KMS-11 (cell line): ENCODE results near the gene RIC8B.

ENCODE experiments used
- H2AFZ ChIP-seq: fragments of 200-600 bp; sonication (generic); 2 replicates; pipeline ENCODE4 v1.6.1; 2016; ENCODE audit warnings: antibody characterized with exemption, mixed run types, low read depth
- H3K27ac ChIP-seq: fragments of 200-600 bp; sonication (generic); 2 replicates; pipeline ENCODE4 v1.6.1; 2016; ENCODE audit warnings: mild to moderate bottlenecking, mixed run types
- H3K27me3 ChIP-seq: fragments of 200-600 bp; sonication (generic); 2 replicates; pipeline ENCODE4 v1.6.1; 2017; ENCODE audit warnings: mild to moderate bottlenecking, low read depth, mixed run types, moderate library complexity; ENCODE audit not compliant: insufficient read depth
- H3K36me3 ChIP-seq: fragments of 200-600 bp; sonication (generic); 2 replicates; pipeline ENCODE4 v1.6.1; 2017; ENCODE audit warnings: mild to moderate bottlenecking, mixed run types; ENCODE audit not compliant: insufficient read depth
- H3K4me1 ChIP-seq: fragments of 200-600 bp; sonication (generic); 2 replicates; pipeline ENCODE4 v1.6.1; 2016; ENCODE audit warnings: mild to moderate bottlenecking, low read depth, mixed run types; ENCODE audit not compliant: poor library complexity, severe bottlenecking
- H3K4me2 ChIP-seq: fragments of 200-600 bp; sonication (generic); 2 replicates; pipeline ENCODE4 v1.7.0; 2016; ENCODE audit warnings: mild to moderate bottlenecking, mixed run types
- H3K4me3 ChIP-seq: fragments of 200-600 bp; sonication (generic); IDR thresholded peaks from 2 replicates; pipeline ENCODE4 v1.6.1; 2017; ENCODE audit warnings: low read depth, low read length, mixed read lengths; ENCODE audit not compliant: insufficient read depth
- H3K79me2 ChIP-seq: fragments of 200-600 bp; sonication (generic); 2 replicates; pipeline ENCODE4 v1.6.1; 2016; ENCODE audit warnings: low read depth, mixed run types; ENCODE audit not compliant: insufficient read depth
- H3K9ac ChIP-seq: fragments of 200-600 bp; sonication (generic); 2 replicates; pipeline ENCODE4 v1.6.1; 2016; ENCODE audit warnings: mild to moderate bottlenecking, mixed run types
- H4K20me1 ChIP-seq: fragments of 200-600 bp; sonication (generic); 2 replicates; pipeline ENCODE4 v1.6.1; 2016; ENCODE audit warnings: mild to moderate bottlenecking, mixed run types; ENCODE audit not compliant: insufficient read depth
- TF ChIP-seq, protein P1 (sequence below): fragments of 200-600 bp; sonication (generic); conservative IDR thresholded peaks from 2 replicates; pipeline ENCODE4 v1.6.1; 2017; ENCODE audit warnings: low read depth, mild to moderate bottlenecking, antibody characterized with exemption, low read length, moderate library complexity, mixed read lengths

RIC8B gene

DNA sequence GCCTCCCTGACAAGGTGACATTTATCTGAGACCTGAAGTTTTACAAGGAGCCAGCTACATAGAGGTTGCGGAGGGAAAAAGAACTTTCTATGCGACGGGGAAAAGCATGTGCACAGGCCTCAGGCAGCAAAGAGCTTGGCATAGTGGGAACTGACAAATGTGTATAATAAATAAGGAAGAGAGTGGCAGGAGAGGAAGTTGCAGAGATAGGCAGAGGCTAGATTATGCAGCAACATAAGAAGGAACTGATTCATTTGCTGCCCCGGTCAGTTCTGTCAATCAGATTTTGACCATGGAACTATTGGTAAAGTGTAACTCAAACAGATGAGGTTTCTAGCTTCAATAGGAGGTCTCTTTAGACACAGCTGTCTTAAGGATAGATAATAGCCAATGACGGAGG, 33.7 kb upstream of the RIC8B start:
- Histone ChIP-seq H3K4me2 (no peak overlapping the region), H4K20me1 (no peaks in the 10 kb centered on the region), H3K79me2 (no peaks in the 10 kb centered on the region), H2AFZ (no peak overlapping the region), H3K4me3 (no peak overlapping the region), H3K27ac (no peak overlapping the region), H3K4me1 (no peaks in the 10 kb centered on the region), H3K27me3 (no peaks in the 10 kb centered on the region), H3K36me3 (no peaks in the 10 kb centered on the region), H3K9ac (no peak overlapping the region)
- TF ChIP-seq, protein P1, sequence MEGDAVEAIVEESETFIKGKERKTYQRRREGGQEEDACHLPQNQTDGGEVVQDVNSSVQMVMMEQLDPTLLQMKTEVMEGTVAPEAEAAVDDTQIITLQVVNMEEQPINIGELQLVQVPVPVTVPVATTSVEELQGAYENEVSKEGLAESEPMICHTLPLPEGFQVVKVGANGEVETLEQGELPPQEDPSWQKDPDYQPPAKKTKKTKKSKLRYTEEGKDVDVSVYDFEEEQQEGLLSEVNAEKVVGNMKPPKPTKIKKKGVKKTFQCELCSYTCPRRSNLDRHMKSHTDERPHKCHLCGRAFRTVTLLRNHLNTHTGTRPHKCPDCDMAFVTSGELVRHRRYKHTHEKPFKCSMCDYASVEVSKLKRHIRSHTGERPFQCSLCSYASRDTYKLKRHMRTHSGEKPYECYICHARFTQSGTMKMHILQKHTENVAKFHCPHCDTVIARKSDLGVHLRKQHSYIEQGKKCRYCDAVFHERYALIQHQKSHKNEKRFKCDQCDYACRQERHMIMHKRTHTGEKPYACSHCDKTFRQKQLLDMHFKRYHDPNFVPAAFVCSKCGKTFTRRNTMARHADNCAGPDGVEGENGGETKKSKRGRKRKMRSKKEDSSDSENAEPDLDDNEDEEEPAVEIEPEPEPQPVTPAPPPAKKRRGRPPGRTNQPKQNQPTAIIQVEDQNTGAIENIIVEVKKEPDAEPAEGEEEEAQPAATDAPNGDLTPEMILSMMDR: no peak

GRCh38 chr12:106741247-106741646, 33.2 kb upstream of the RIC8B start:
- no peak overlapping the region for H3K27ac ChIP-seq
- H3K4me1 ChIP-seq: no peaks in the 10 kb centered on the region
- H4K20me1 ChIP-seq: no peaks in the 10 kb centered on the region
- H2AFZ ChIP-seq: no peak overlapping the region
- no peaks in the 10 kb centered on the region for H3K79me2 ChIP-seq
- H3K4me2 ChIP-seq: no peak overlapping the region
- H3K4me3 ChIP-seq: no peak overlapping the region
- H3K27me3 ChIP-seq: no peaks in the 10 kb centered on the region
- TF ChIP-seq, protein P1: no peak
- H3K36me3 ChIP-seq: no peaks in the 10 kb centered on the region
- no peak overlapping the region for H3K9ac ChIP-seq

GRCh38 chr12:106743270-106743988, 31.1 kb upstream of the RIC8B start:
- no peak overlapping the region for H3K4me2 ChIP-seq
- H3K4me3 ChIP-seq: no peak overlapping the region
- no peaks in the 10 kb centered on the region for H4K20me1 ChIP-seq
- no peaks in the 10 kb centered on the region for H3K79me2 ChIP-seq
- H3K27ac ChIP-seq: no peak overlapping the region
- H3K27me3 ChIP-seq: no peaks in the 10 kb centered on the region
- TF ChIP-seq, protein P1: no peak
- no peaks in the 10 kb centered on the region for H3K4me1 ChIP-seq
- H3K36me3 ChIP-seq: no peaks in the 10 kb centered on the region
- no peak overlapping the region for H3K9ac ChIP-seq
- H2AFZ ChIP-seq: no peak overlapping the region

DNA sequence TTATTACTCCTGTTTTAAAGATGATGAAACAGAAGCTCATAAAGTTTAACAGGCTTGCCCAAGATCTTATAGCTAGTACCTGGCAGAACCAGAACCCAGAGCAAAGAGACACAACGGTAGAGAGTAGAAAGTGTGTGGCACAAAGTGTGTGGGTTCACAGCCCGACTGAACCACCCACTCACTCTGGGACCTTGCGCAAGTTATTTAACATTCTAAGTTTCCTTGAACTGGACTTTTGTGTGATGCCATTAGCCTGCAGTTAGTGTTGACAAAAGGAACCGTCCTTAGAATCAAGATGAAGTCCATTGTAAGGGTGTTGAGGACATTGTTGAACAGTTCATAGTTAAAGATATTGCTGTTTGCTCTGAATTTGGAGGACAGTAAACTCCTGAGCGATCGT, 29.9 kb upstream of the RIC8B start:
- Histone ChIP-seq H3K79me2 (no peaks in the 10 kb centered on the region), H3K9ac (no peak overlapping the region)
- TF ChIP-seq, protein P1: no peak

More for the DNA sequence above, 29.9 kb upstream of the RIC8B start:
- Histone ChIP-seq H3K4me1 (no peaks in the 10 kb centered on the region), H3K27me3 (no peaks in the 10 kb centered on the region), H4K20me1 (no peaks in the 10 kb centered on the region), H3K27ac (no peak overlapping the region), H2AFZ (no peak overlapping the region), H3K36me3 (no peaks in the 10 kb centered on the region), H3K4me3 (no peak overlapping the region), H3K4me2 (no peak overlapping the region)
